ENCODE measurements around the gene GSTA3. TPM values are rescaled to one million over a fixed set of nuclear protein-coding genes. Genes with fewer than 3 reads are reported as not detected.
"Not testable (repeated sequence)": the region's sequence is repeated elsewhere in the genome, so short reads cannot be mapped to it uniquely, and the experiment has no call there.

GSTA3 gene
- polyA plus RNA-seq (2012; ENCODE audit: low read depth, missing spikeins): not detected

DNA sequence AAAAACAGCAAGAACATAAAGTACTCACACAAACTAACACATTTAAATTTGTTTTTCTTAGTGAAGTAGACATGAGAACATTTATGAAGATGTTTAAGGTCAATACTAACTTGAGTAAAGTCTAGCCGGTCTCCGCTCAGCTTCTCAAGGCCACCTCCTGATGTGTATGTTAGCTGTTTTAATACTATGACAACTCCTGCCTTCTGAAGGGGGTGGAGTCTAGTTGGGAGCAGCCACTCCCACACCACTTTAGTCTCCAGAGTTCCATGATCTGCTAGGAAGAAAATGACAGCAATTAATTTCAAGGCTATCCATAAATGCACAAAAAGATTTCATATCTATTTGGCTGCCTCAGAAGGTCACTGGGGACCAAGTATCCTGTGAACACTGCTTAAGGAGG lies at the start of gene GSTA3:
Gene GSTA3, minus strand, starts transcription at position 168 of the 400 bp plus-strand sequence. CDS start 3,864 bp downstream, outside the sequence.
- no peak for DNase-seq (ENCODE audit: insufficient read length, low spot score)
- no peak for TF ChIP-seq POLR2AphosphoS5 (IDR thresholded peaks at IDR 0.05; ENCODE audit: low read depth, low read length)
- TF ChIP-seq POLR2A (IDR thresholded peaks at IDR 0.05; ENCODE audit: low read depth, low read length): no peak
- TF ChIP-seq POU2F2 (IDR thresholded peaks at IDR 0.05; ENCODE audit: low read depth, low read length): no peak
- no peak for TF ChIP-seq TAF1 (IDR thresholded peaks at IDR 0.05; ENCODE audit: low read depth, low read length)
- TF ChIP-seq SPI1 (IDR thresholded peaks at IDR 0.05; ENCODE audit: low read depth, low read length): no peak
- no peak for TF ChIP-seq PAX5 (IDR thresholded peaks at IDR 0.05; ENCODE audit: insufficient read depth, low read length, severe bottlenecking)

DNA sequence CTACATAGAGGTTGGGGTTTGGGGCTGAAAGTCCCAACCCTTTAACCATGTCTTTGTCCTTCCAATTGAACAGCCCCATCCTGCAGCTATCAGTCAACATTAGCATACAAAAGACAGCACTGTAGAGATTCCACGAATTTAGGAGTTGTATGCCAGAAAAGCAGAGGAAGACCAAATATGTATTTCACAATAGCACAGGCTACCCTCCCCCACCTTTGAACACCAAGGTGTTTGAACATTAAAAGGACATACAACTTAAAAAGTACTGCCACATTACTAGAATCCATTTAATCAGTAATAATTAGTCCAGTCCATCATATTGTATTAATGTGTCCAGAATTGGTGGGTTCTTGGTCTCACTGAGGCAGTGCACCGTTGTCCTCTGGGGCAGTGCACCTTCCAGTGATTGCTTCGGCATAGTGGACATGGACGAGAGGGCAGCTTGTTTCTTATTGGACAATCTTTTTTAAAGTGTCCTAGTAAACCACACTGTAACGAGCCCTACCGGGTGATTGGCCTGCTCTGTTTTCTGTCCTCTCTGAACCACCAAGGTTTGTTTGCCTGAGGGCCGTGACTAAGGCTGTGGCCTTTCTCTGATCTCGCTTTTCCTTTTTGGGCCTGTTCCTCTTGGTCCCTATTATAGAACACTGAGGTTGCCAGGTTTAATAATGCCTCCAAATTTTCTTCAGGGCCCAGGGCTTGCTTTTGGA lies 49.2 kb upstream of the GSTA3 start:
- FAIRE-seq: no peak
- no peak for TF ChIP-seq POU2F2 (IDR thresholded peaks at IDR 0.05; ENCODE audit: low read depth, low read length)
- TF ChIP-seq PAX5 (IDR thresholded peaks at IDR 0.05; ENCODE audit: insufficient read depth, low read length, severe bottlenecking): no peak
- TF ChIP-seq POLR2A (IDR thresholded peaks at IDR 0.05; ENCODE audit: low read depth, low read length): no peak
- no peak for TF ChIP-seq POLR2AphosphoS5 (IDR thresholded peaks at IDR 0.05; ENCODE audit: low read depth, low read length)
- no peak for TF ChIP-seq SPI1 (IDR thresholded peaks at IDR 0.05; ENCODE audit: low read depth, low read length)
- TF ChIP-seq TAF1 (IDR thresholded peaks at IDR 0.05; ENCODE audit: low read depth, low read length): no peak
- DNase-seq (ENCODE audit: insufficient read length, low spot score): no peak

More for the DNA sequence above, at the start of gene GSTA3:
- FAIRE-seq: no peak

- no peak for FAIRE-seq
- no peak for DNase-seq (ENCODE audit: insufficient read length, low spot score)
- TF ChIP-seq TAF1 (IDR thresholded peaks at IDR 0.05; ENCODE audit: low read depth, low read length) (no peak), POLR2A (IDR thresholded peaks at IDR 0.05; ENCODE audit: low read depth, low read length) (no peak), PAX5 (IDR thresholded peaks at IDR 0.05; ENCODE audit: insufficient read depth, low read length, severe bottlenecking) (no peak)
These were observed 46.4 kb upstream of the GSTA3 start for GRCh38 chr6:52955871-52956270.

DNA sequence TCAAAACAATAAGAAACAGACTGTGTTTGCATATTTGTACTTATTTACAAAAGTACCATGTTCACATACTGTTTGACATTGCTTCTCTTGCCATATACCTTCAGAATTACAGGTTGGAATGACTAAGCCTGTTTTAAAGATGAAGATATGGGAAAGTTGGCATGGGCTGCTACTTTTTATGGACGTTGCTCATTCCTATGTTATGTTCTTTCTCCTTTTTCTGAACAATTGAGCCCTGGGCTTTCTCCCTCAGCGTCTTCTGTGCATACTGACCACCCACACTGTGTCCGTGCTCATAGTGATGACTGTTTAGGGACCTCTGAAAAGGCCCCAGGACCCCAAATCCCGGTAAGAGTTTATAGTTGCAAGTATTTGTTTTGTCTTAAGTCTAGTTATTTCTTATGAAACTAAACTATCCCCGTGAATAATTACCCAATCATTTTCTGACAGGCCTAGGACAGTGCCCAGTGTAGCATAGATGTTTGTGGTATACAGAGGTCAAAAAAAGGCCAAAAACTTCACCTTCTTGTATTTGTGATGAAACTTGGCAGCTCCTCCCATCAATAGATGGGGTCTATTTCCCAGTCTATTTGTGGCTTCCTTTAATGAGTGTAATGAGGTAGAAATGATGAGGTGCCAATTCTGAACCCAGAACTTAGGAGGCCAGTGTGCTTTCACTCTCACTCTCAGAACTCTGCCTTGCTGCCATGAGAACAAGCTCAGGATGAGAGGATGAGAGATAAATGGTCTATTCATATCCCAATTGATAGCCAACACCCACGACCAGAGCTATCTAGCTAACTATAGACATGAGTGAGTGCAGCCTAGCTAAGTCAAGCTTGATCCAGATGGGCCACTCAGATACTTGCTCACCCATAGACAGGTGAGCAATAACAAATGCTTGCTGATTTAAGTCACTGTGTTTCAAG lies 44.7 kb upstream of the GSTA3 start:
- no peak for DNase-seq (ENCODE audit: insufficient read length, low spot score)
- FAIRE-seq: no peak
- TF ChIP-seq SPI1 (IDR thresholded peaks at IDR 0.05; ENCODE audit: low read depth, low read length): no peak
- TF ChIP-seq POU2F2 (IDR thresholded peaks at IDR 0.05; ENCODE audit: low read depth, low read length): no peak
- TF ChIP-seq PAX5 (IDR thresholded peaks at IDR 0.05; ENCODE audit: insufficient read depth, low read length, severe bottlenecking): no peak
- TF ChIP-seq POLR2AphosphoS5 (IDR thresholded peaks at IDR 0.05; ENCODE audit: low read depth, low read length): no peak
- no peak for TF ChIP-seq POLR2A (IDR thresholded peaks at IDR 0.05; ENCODE audit: low read depth, low read length)
- no peak for TF ChIP-seq TAF1 (IDR thresholded peaks at IDR 0.05; ENCODE audit: low read depth, low read length)

GRCh38 chr6:52946306-52946705 lies 36.8 kb upstream of the GSTA3 start:
- DNase-seq (ENCODE audit: insufficient read length, low spot score) (no peak), FAIRE-seq (no peak)
- TF ChIP-seq PAX5 (IDR thresholded peaks at IDR 0.05; ENCODE audit: insufficient read depth, low read length, severe bottlenecking) (no peak), POU2F2 (IDR thresholded peaks at IDR 0.05; ENCODE audit: low read depth, low read length) (no peak), POLR2AphosphoS5 (IDR thresholded peaks at IDR 0.05; ENCODE audit: low read depth, low read length) (no peak), SPI1 (IDR thresholded peaks at IDR 0.05; ENCODE audit: low read depth, low read length) (no peak), POLR2A (IDR thresholded peaks at IDR 0.05; ENCODE audit: low read depth, low read length) (no peak), TAF1 (IDR thresholded peaks at IDR 0.05; ENCODE audit: low read depth, low read length) (no peak)

GRCh38 chr6:52942821-52943220 lies 33.3 kb upstream of the GSTA3 start:
- DNase-seq (ENCODE audit: insufficient read length, low spot score); FAIRE-seq: not testable (repeated sequence)

GRCh38 chr6:52942221-52942620 lies 32.7 kb upstream of the GSTA3 start:
- DNase-seq (ENCODE audit: insufficient read length, low spot score) (no peak), FAIRE-seq (no peak)
- no peak for TF ChIP-seq SPI1 (IDR thresholded peaks at IDR 0.05; ENCODE audit: low read depth, low read length)
- no peak for TF ChIP-seq POLR2A (IDR thresholded peaks at IDR 0.05; ENCODE audit: low read depth, low read length)
- TF ChIP-seq POU2F2 (IDR thresholded peaks at IDR 0.05; ENCODE audit: low read depth, low read length): no peak
- no peak for TF ChIP-seq TAF1 (IDR thresholded peaks at IDR 0.05; ENCODE audit: low read depth, low read length)
- no peak for TF ChIP-seq POLR2AphosphoS5 (IDR thresholded peaks at IDR 0.05; ENCODE audit: low read depth, low read length)
- no peak for TF ChIP-seq PAX5 (IDR thresholded peaks at IDR 0.05; ENCODE audit: insufficient read depth, low read length, severe bottlenecking)

DNA sequence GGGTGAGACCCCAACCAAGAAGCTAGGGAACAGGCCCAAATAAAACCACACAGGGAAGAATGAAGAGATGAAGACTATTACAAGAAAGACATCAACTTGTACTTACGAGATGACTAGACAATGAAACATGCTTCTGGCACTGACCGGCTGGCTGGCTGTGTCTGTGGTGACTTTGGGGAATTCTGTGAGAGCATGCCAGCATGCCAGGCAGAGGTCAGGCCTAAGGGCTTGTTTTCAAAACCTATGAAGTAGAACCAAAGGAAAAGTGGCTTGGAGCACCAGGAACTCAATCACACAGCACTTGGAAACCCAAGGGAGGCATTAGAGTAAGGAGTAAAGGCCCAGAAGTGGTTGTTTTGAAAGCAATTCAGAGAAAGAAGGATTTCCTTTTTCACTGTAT lies 28.4 kb upstream of the GSTA3 start:
- no peak for DNase-seq (ENCODE audit: insufficient read length, low spot score)
- TF ChIP-seq TAF1 (IDR thresholded peaks at IDR 0.05; ENCODE audit: low read depth, low read length): no peak
- no peak for FAIRE-seq

- TF ChIP-seq POLR2A (IDR thresholded peaks at IDR 0.05; ENCODE audit: low read depth, low read length) (no peak), TAF1 (IDR thresholded peaks at IDR 0.05; ENCODE audit: low read depth, low read length) (no peak), POU2F2 (IDR thresholded peaks at IDR 0.05; ENCODE audit: low read depth, low read length) (no peak), POLR2AphosphoS5 (IDR thresholded peaks at IDR 0.05; ENCODE audit: low read depth, low read length) (no peak), SPI1 (IDR thresholded peaks at IDR 0.05; ENCODE audit: low read depth, low read length) (no peak), PAX5 (IDR thresholded peaks at IDR 0.05; ENCODE audit: insufficient read depth, low read length, severe bottlenecking) (no peak)
- FAIRE-seq: no peak
- no peak for DNase-seq (ENCODE audit: insufficient read length, low spot score)
These were observed 24.3 kb upstream of the GSTA3 start for GRCh38 chr6:52933778-52934177.

DNA sequence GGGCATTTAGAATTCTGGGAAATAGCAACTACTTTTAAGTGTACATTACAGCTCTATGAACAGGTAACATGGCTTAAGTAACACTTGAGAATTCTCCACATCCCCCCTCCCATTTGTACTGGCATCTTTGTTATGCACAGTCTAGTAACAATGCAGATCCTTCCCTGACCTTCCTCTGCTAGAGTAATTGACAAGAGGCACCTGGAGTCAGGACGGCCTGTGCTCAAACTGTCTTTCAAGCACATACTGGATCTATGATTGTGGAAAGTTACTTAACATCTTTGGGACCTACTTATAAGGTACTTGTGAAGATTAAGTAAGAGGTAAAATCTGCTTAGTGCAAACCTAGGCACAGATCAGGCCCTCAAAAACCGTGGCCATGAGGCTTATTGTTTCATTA lies 21.9 kb upstream of the GSTA3 start:
- no peak for TF ChIP-seq TAF1 (IDR thresholded peaks at IDR 0.05; ENCODE audit: low read depth, low read length)
- no peak for TF ChIP-seq POLR2A (IDR thresholded peaks at IDR 0.05; ENCODE audit: low read depth, low read length)
- TF ChIP-seq PAX5 (IDR thresholded peaks at IDR 0.05; ENCODE audit: insufficient read depth, low read length, severe bottlenecking): no peak
- TF ChIP-seq SPI1 (IDR thresholded peaks at IDR 0.05; ENCODE audit: low read depth, low read length): no peak
- TF ChIP-seq POU2F2 (IDR thresholded peaks at IDR 0.05; ENCODE audit: low read depth, low read length): no peak
- no peak for TF ChIP-seq POLR2AphosphoS5 (IDR thresholded peaks at IDR 0.05; ENCODE audit: low read depth, low read length)
- no peak for FAIRE-seq
- DNase-seq (ENCODE audit: insufficient read length, low spot score): no peak

All from GM12891 (cell line).